HepG2 (cell line): ENCODE data around the gene RUSC1. TPM values are rescaled to one million over a fixed set of nuclear protein-coding genes. Genes with fewer than 3 reads are reported as not detected.

ENCODE experiments used
- CCDC6 ChIP-seq: sonication (generic); formaldehyde crosslinking; IDR thresholded peaks from 2 replicates; pipeline ENCODE4 v1.8.1; 2022; ENCODE audit warnings: mild to moderate bottlenecking, missing genetic modification reagents, moderate library complexity
- FOXK1 ChIP-seq: sonication (generic); formaldehyde crosslinking; IDR thresholded peaks from 2 replicates; pipeline ENCODE4 v1.4.0; 2020; ENCODE audit warnings: low read depth, missing genetic modification reagents, borderline replicate concordance
- KDM3A ChIP-seq: IDR thresholded peaks from 2 replicates; pipeline ENCODE4 v1.6.1; 2018; ENCODE audit warnings: low read depth, missing compliant biosample characterization
- MAZ ChIP-seq, 2 experiments: sonication (generic) in 1 of 2; formaldehyde crosslinking in 1 of 2; IDR thresholded peaks; 2 replicates each; pipeline versions ENCODE4 v1.5.0 to v1.6.1; 2012 to 2020; ENCODE audit warnings: low read depth in 2 of 2, mild to moderate bottlenecking in 2 of 2, borderline replicate concordance in 1 of 2, improper control_type of control experiment in 1 of 2, low read length in 1 of 2, missing genetic modification reagents in 1 of 2, moderate library complexity in 1 of 2
- NCOA2 ChIP-seq: sonication (generic); formaldehyde crosslinking; IDR thresholded peaks from 2 replicates; pipeline ENCODE4 v1.8.0; 2022; ENCODE audit warnings: inconsistent platforms
- NR2F1 ChIP-seq, 2 experiments: fragments of 450-650 bp in 1 of 2; formaldehyde crosslinking in 1 of 2; IDR thresholded peaks; 2 replicates each; pipeline versions ENCODE4 v1.5.0 to v1.6.1; 2016 to 2020; ENCODE audit warnings: mild to moderate bottlenecking in 1 of 2, missing compliant biosample characterization in 1 of 2, missing genetic modification reagents in 1 of 2, moderate library complexity in 1 of 2
- PITX1 ChIP-seq: sonication (generic); formaldehyde crosslinking; IDR thresholded peaks from 2 replicates; pipeline ENCODE4 v1.5.1; 2020; ENCODE audit warnings: mild to moderate bottlenecking, missing genetic modification reagents
- SNAI1 ChIP-seq: sonication (generic); formaldehyde crosslinking; IDR thresholded peaks from 2 replicates; pipeline ENCODE4 v1.5.0; 2020; ENCODE audit warnings: mild to moderate bottlenecking, missing genetic modification reagents, borderline replicate concordance
- YY1 ChIP-seq: IDR thresholded peaks from 2 replicates; pipeline ENCODE4 v1.6.1; 2011; ENCODE audit warnings: low read length, low read depth, moderate library complexity, mild to moderate bottlenecking; ENCODE audit not compliant: insufficient read depth, insufficient replicate concordance
- ZSCAN20 ChIP-seq: sonication (generic); formaldehyde crosslinking; IDR thresholded peaks from 2 replicates; pipeline ENCODE4 v1.4.0; 2020; ENCODE audit warnings: missing genetic modification reagents, mild to moderate bottlenecking, borderline replicate concordance
- polyA plus RNA-seq, 8 experiments: library from polyadenylated mRNA; depleted of rRNA in 3 of 8; stranded (reverse) in 7 of 8; unstranded in 1 of 8; fragments of >200 nt; fragmentation: Illumina TruSeq in 4 of 8; extraction: Trizol in 4 of 8; gene quantifications; 2 replicates each; pipeline versions ENCODE4 v1.2.1 to v1.2.3, GENCODE V29; 2011 to 2016; ENCODE audit warnings: low read depth in 4 of 8, missing spikeins in 1 of 8, mixed read lengths in 1 of 8; ENCODE audit not compliant: insufficient read depth in 1 of 8
- total RNA-seq, 5 experiments: library from RNA; depleted of rRNA; stranded (reverse); fragments of >200 nt; fragmentation: Illumina TruSeq; extraction: Trizol; gene quantifications; 2 replicates each; pipeline ENCODE4 v1.2.3, GENCODE V29; 2016; ENCODE audit warnings: low read depth in 1 of 5
- TF ChIP-seq, protein P1 (sequence below): sonication (generic); formaldehyde crosslinking; IDR thresholded peaks from 2 replicates; pipeline ENCODE4 v1.8.0; 2022; ENCODE audit warnings: missing genetic modification reagents, mild to moderate bottlenecking, inconsistent platforms, borderline replicate concordance
- TF ChIP-seq, protein P2 (sequence below): sonication (generic); formaldehyde crosslinking; IDR thresholded peaks from 2 replicates; pipeline ENCODE4 v1.4.0; 2020; ENCODE audit warnings: mild to moderate bottlenecking, missing genetic modification reagents
- TF ChIP-seq, protein P3 (sequence below): sonication (generic); formaldehyde crosslinking; IDR thresholded peaks from 2 replicates; pipeline ENCODE4 v1.5.1; 2020; ENCODE audit warnings: mild to moderate bottlenecking, missing genetic modification reagents, moderate library complexity

The RUSC1 gene
- total and polyA plus RNA-seq, 2 of the 13 experiments (the other 11 are each of a cell fraction or from before 2014, with no cell fraction given) = 18.7 to 20.4 TPM

DNA sequence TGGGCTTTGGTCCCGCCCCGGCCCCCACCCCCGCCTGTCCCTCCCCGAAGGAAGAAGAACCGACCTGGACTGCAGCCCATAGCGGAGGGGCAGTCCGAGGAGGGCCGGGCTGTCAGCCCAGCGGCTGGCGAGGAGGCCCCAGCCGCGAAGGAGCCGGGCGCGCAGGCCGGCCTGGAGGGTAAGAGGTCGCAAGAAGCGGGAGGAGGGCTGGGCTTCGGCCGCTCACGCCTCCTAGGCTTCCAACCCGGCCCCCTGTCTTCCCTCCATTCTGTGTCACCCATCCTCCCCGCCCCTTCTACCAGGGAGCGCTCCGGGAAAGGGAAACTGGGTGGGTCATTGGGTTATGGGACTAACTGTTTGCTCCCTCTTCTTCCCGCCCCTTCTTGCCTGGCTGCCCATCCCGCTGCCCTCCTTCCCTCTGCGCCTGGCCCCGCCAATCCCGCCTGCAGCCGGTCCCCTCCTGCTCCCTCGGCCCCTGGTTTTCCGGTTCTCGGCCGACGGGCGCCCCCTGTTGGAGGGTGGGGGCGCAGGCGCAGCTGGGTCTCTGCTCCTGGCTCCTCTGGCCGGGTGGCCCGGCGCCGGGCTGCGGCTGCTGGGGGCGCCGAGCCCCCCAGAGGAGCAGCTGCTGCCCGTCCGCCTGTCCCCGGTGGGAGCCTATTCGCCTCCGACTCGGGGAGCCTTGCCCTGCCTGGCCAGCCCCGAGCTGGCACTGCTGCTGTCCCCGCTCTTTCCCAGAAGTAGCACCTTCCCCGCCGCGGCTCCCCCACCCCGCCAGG is 2.4 kb downstream of the RUSC1 start (continued):
- TF ChIP-seq, protein P1, sequence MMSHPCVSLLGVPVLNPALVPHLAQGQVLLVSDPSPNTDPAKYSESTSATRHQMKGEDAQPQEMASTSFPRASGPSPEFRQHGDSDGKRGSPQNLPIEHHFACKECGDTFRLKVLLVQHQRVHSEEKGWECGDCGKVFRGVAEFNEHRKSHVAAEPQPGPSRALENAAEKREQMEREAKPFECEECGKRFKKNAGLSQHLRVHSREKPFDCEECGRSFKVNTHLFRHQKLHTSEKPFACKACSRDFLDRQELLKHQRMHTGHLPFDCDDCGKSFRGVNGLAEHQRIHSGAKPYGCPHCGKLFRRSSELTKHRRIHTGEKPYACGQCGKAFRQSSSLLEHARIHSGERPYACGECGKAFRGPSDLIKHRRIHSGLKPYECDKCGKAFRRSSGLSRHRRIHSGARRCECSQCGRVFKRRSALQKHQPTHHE (CRISPR knock-in tag) = no peak
- TF ChIP-seq NR2F1 (CRISPR knock-in tag; IDR thresholded peaks at IDR 0.05) (peak in 1 of 2 experiments; percentile 33; a peak in 1 of 4 replicates), CCDC6 (CRISPR knock-in tag) (peak; percentile 26; the same call in 1 of the 2 replicates), NCOA2 (CRISPR knock-in tag) (0 out of 2 replicates have a peak, but pooled peaks have one; percentile 30), ZSCAN20 (CRISPR knock-in tag) (0 out of 2 replicates have a peak, but pooled peaks have one; percentile 24), PITX1 (CRISPR knock-in tag) (no peak), FOXK1 (CRISPR knock-in tag) (peak; percentile 42; the same call in 1 of the 2 replicates), SNAI1 (CRISPR knock-in tag) (no peak), KDM3A (CRISPR knock-in tag) (peak; percentile 23; the same call in 1 of the 2 replicates), YY1 (peak; percentile 15), MAZ (IDR thresholded peaks at IDR 0.05; ENCODE audit: borderline replicate concordance, low read depth, low read length) (peak; percentile 69; the same call in 1 of the 2 replicates), MAZ (CRISPR knock-in tag; IDR thresholded peaks at IDR 0.05; ENCODE audit: low read depth) (peak; percentile 63; the same call in 1 of the 2 replicates)
- TF ChIP-seq, protein P2, sequence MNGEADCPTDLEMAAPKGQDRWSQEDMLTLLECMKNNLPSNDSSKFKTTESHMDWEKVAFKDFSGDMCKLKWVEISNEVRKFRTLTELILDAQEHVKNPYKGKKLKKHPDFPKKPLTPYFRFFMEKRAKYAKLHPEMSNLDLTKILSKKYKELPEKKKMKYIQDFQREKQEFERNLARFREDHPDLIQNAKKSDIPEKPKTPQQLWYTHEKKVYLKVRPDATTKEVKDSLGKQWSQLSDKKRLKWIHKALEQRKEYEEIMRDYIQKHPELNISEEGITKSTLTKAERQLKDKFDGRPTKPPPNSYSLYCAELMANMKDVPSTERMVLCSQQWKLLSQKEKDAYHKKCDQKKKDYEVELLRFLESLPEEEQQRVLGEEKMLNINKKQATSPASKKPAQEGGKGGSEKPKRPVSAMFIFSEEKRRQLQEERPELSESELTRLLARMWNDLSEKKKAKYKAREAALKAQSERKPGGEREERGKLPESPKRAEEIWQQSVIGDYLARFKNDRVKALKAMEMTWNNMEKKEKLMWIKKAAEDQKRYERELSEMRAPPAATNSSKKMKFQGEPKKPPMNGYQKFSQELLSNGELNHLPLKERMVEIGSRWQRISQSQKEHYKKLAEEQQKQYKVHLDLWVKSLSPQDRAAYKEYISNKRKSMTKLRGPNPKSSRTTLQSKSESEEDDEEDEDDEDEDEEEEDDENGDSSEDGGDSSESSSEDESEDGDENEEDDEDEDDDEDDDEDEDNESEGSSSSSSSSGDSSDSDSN (CRISPR knock-in tag) = peak; percentile 72
- TF ChIP-seq, protein P3, sequence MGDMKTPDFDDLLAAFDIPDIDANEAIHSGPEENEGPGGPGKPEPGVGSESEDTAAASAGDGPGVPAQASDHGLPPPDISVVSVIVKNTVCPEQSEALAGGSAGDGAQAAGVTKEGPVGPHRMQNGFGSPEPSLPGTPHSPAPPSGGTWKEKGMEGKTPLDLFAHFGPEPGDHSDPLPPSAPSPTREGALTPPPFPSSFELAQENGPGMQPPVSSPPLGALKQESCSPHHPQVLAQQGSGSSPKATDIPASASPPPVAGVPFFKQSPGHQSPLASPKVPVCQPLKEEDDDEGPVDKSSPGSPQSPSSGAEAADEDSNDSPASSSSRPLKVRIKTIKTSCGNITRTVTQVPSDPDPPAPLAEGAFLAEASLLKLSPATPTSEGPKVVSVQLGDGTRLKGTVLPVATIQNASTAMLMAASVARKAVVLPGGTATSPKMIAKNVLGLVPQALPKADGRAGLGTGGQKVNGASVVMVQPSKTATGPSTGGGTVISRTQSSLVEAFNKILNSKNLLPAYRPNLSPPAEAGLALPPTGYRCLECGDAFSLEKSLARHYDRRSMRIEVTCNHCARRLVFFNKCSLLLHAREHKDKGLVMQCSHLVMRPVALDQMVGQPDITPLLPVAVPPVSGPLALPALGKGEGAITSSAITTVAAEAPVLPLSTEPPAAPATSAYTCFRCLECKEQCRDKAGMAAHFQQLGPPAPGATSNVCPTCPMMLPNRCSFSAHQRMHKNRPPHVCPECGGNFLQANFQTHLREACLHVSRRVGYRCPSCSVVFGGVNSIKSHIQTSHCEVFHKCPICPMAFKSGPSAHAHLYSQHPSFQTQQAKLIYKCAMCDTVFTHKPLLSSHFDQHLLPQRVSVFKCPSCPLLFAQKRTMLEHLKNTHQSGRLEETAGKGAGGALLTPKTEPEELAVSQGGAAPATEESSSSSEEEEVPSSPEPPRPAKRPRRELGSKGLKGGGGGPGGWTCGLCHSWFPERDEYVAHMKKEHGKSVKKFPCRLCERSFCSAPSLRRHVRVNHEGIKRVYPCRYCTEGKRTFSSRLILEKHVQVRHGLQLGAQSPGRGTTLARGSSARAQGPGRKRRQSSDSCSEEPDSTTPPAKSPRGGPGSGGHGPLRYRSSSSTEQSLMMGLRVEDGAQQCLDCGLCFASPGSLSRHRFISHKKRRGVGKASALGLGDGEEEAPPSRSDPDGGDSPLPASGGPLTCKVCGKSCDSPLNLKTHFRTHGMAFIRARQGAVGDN (CRISPR knock-in tag) = peak; percentile 77
